Hepatocyte (in vitro differentiated cells): ENCODE data around the gene RAB3A. TPM values are rescaled to one million over a fixed set of nuclear protein-coding genes. Genes with fewer than 3 reads are reported as not detected.
A peak's percentile ranks its signal among the peaks of the same experiment; 100 is the strongest.

Source experiments
- DNase-seq: peaks from one replicate; pipeline ENCODE4 v3.0.0-alpha.2; 2016; ENCODE audit warnings: low spot score
- H2AFZ ChIP-seq: fragments of 200-600 bp; sonication (generic); 2 replicates; pipeline ENCODE4 v1.6.0; 2016; ENCODE audit warnings: antibody characterized with exemption, mild to moderate bottlenecking
- H3K27ac ChIP-seq: fragments of 200-600 bp; sonication (generic); 2 replicates; pipeline ENCODE4 v1.5.1; 2016; ENCODE audit warnings: mild to moderate bottlenecking
- H3K27me3 ChIP-seq: fragments of 200-600 bp; sonication (generic); 2 replicates; pipeline ENCODE4 v1.6.1; 2016
- H3K36me3 ChIP-seq: fragments of 200-600 bp; sonication (generic); replicated peaks from 2 replicates; pipeline ENCODE4 v1.5.1; 2016; ENCODE audit warnings: low read depth; ENCODE audit not compliant: insufficient read depth
- H3K4me1 ChIP-seq: fragments of 200-600 bp; sonication (generic); 2 replicates; pipeline ENCODE4 v1.5.1; 2016; ENCODE audit warnings: mild to moderate bottlenecking, moderate library complexity; ENCODE audit not compliant: insufficient read depth
- H3K4me2 ChIP-seq: fragments of 200-600 bp; sonication (generic); 2 replicates; pipeline ENCODE4 v1.6.0; 2016
- H3K4me3 ChIP-seq: fragments of 200-600 bp; sonication (generic); 2 replicates; pipeline ENCODE4 v1.5.1; 2016; ENCODE audit warnings: mild to moderate bottlenecking
- H3K79me2 ChIP-seq: fragments of 200-600 bp; sonication (generic); 2 replicates; pipeline ENCODE4 v1.6.0; 2017; ENCODE audit warnings: mild to moderate bottlenecking
- H3K9me2 ChIP-seq: fragments of 200-600 bp; sonication (generic); replicated peaks from 2 replicates; pipeline ENCODE4 v1.6.0; 2017; ENCODE audit warnings: mild to moderate bottlenecking; ENCODE audit not compliant: insufficient read depth
- H3K9me3 ChIP-seq: fragments of 200-600 bp; sonication (generic); 2 replicates; pipeline ENCODE4 v1.5.1; 2016; ENCODE audit warnings: low read depth, mild to moderate bottlenecking
- H4K20me1 ChIP-seq: fragments of 200-600 bp; sonication (generic); 2 replicates; pipeline ENCODE4 v1.6.0; 2016; ENCODE audit warnings: mild to moderate bottlenecking; ENCODE audit not compliant: insufficient read depth, poor library complexity, severe bottlenecking
- CTCF ChIP-seq: fragments of 200-600 bp; sonication (generic); IDR thresholded peaks from 2 replicates; pipeline ENCODE4 v1.5.1; 2016; ENCODE audit warnings: antibody characterized with exemption, mild to moderate bottlenecking; ENCODE audit not compliant: poor library complexity
- EZH2 ChIP-seq: fragments of 200-600 bp; sonication (generic); IDR thresholded peaks from 2 replicates; pipeline ENCODE4 v1.6.1; 2016; ENCODE audit warnings: antibody characterized with exemption, mild to moderate bottlenecking, borderline replicate concordance
- EZH2phosphoT487 ChIP-seq: fragments of 200-600 bp; sonication (generic); IDR thresholded peaks from one replicate; pipeline ENCODE4 v1.6.1; 2018; ENCODE audit warnings: antibody characterized with exemption, mild to moderate bottlenecking, low read depth, moderate library complexity; ENCODE audit not compliant: unreplicated experiment, severe bottlenecking
- WGBS: methylation state at CpG from one replicate; pipeline ENCODE4 v1.1.6; 2016; ENCODE audit warnings: low lambda C conversion rate; ENCODE audit errors: missing lambda C conversion rate; 5-methylcytosine and 5-hydroxymethylcytosine counted together
- polyA plus RNA-seq: library from polyadenylated mRNA; unstranded; fragments of >200 nt; fragmentation: Nextera tagmentation; extraction: Ambion mirVana; gene quantifications from 2 replicates; pipeline ENCODE4 v1.2.1, GENCODE V29; 2016
- total RNA-seq: library from RNA; depleted of rRNA; stranded (reverse); fragments of >200 nt; gene quantifications from 2 replicates; pipeline ENCODE4 v1.2.3, GENCODE V29; 2014

The RAB3A gene
- total and polyA plus RNA-seq, 2 experiments from 2014 or later = 2.2 to 2.6 TPM

- Histone ChIP-seq H3K4me2 (peak overlapping the region; percentile 97), H3K27me3 (no peaks in the 10 kb centered on the region), H3K27ac (no peak overlapping the region), H3K9me2 (no peaks in the 10 kb centered on the region), H2AFZ (no peak overlapping the region), H4K20me1 (no peaks in the 10 kb centered on the region), H3K4me1 (peaks cover 10% of the 10 kb centered on the region), H3K36me3 (no peaks in the 10 kb centered on the region), H3K4me3 (no peak overlapping the region), H3K79me2 (no peaks in the 10 kb centered on the region), H3K9me3 (no peaks in the 10 kb centered on the region)
- WGBS = 93% methylated on average over 24 of the region's 24 CpGs
- no peak for TF ChIP-seq EZH2phosphoT487
- TF ChIP-seq CTCF = no peak
- TF ChIP-seq EZH2 = no peak
- peak; percentile 4 for DNase-seq
Measured at GRCh38 chr19:18202397-18202777, 1.5 kb downstream of the RAB3A start.

GRCh38 chr19:18198374-18198773 is 5.5 kb downstream of the RAB3A start:
- H3K9me2 ChIP-seq = no peaks in the 10 kb centered on the region
- no peaks in the 10 kb centered on the region for H3K9me3 ChIP-seq
- no peak for DNase-seq
- no peaks in the 10 kb centered on the region for H3K36me3 ChIP-seq
- TF ChIP-seq CTCF = no peak
- TF ChIP-seq EZH2phosphoT487 = no peak
- no peak for TF ChIP-seq EZH2
- no peak overlapping the region for H3K27ac ChIP-seq
- 96% methylated on average over 6 of the region's 6 CpGs for WGBS
- peaks cover 17% of the 10 kb centered on the region for H3K4me1 ChIP-seq
- H3K79me2 ChIP-seq = no peaks in the 10 kb centered on the region
- no peak overlapping the region for H3K4me2 ChIP-seq
- H3K4me3 ChIP-seq = no peak overlapping the region
- no peaks in the 10 kb centered on the region for H4K20me1 ChIP-seq
- no peaks in the 10 kb centered on the region for H3K27me3 ChIP-seq
- H2AFZ ChIP-seq = no peak overlapping the region

GRCh38 chr19:18197941-18198340 is 5.9 kb downstream of the RAB3A start:
- H3K9me2 ChIP-seq = no peaks in the 10 kb centered on the region
- no peaks in the 10 kb centered on the region for H3K9me3 ChIP-seq
- WGBS = 93% methylated on average over 6 of the region's 6 CpGs
- H3K36me3 ChIP-seq = no peaks in the 10 kb centered on the region
- DNase-seq = no peak
- H3K4me3 ChIP-seq = no peak overlapping the region
- TF ChIP-seq CTCF = no peak
- no peak for TF ChIP-seq EZH2phosphoT487
- TF ChIP-seq EZH2 = no peak
- H3K79me2 ChIP-seq = no peaks in the 10 kb centered on the region
- H3K27ac ChIP-seq = no peak overlapping the region
- no peak overlapping the region for H2AFZ ChIP-seq
- H3K4me2 ChIP-seq = no peak overlapping the region
- no peaks in the 10 kb centered on the region for H4K20me1 ChIP-seq
- H3K27me3 ChIP-seq = no peaks in the 10 kb centered on the region
- H3K4me1 ChIP-seq = peaks cover 13% of the 10 kb centered on the region

GRCh38 chr19:18197306-18197705 is 6.5 kb downstream of the RAB3A start:
- H3K4me2 ChIP-seq = no peak overlapping the region
- H3K9me2 ChIP-seq = no peaks in the 10 kb centered on the region
- no peak overlapping the region for H3K4me3 ChIP-seq
- no peak for DNase-seq
- TF ChIP-seq CTCF (no peak), EZH2phosphoT487 (no peak), EZH2 (no peak)
- no peak overlapping the region for H3K27ac ChIP-seq
- peaks cover 10% of the 10 kb centered on the region for H3K4me1 ChIP-seq
- WGBS = 95% methylated on average over 18 of the region's 18 CpGs
- no peak overlapping the region for H2AFZ ChIP-seq
- no peaks in the 10 kb centered on the region for H3K79me2 ChIP-seq
- no peaks in the 10 kb centered on the region for H3K36me3 ChIP-seq
- H3K9me3 ChIP-seq = no peaks in the 10 kb centered on the region
- H4K20me1 ChIP-seq = no peaks in the 10 kb centered on the region
- no peaks in the 10 kb centered on the region for H3K27me3 ChIP-seq
